HG03045 (cell line): ENCODE results near the gene LSR.

ENCODE experiments used
- ATAC-seq: cut with Tn5 transposase; IDR thresholded peaks from one replicate; pipeline ENCODE4 v1.9.1; 2021; ENCODE audit warnings: mild to moderate bottlenecking, moderate library complexity; ENCODE audit not compliant: unreplicated experiment

Gene LSR

GRCh38 chr19:35316560-35316959, 67.8 kb downstream of the LSR start:
- no peak for ATAC-seq
